Glomerular visceral epithelial cell (primary cell): Measurements from ENCODE around the gene C17orf75.
"Not testable (repeated sequence)": the region's sequence is repeated elsewhere in the genome, so short reads cannot be mapped to it uniquely, and the experiment has no call there.

Source experiments
- DNase-seq: peaks from one replicate; pipeline ENCODE4 v3.0.0-alpha.2; 2016; ENCODE audit errors: extremely low spot score

Gene C17orf75

GRCh38 chr17:32341857-32342602 is at the start of gene C17orf75:
Gene C17orf75, minus strand, starts transcription at chr17:32342173. Its CDS starts 34 bp downstream, at chr17:32342139.
- peak; percentile 77 for DNase-seq

GRCh38 chr17:32388613-32389459 is 46.9 kb upstream of the C17orf75 start:
- DNase-seq: no peak

- not testable (repeated sequence) for DNase-seq
These were observed 46.2 kb upstream of the C17orf75 start for GRCh38 chr17:32388128-32388527.

GRCh38 chr17:32386844-32387243 is 44.9 kb upstream of the C17orf75 start:
- peak; percentile 16 for DNase-seq

GRCh38 chr17:32385971-32386370 is 44.0 kb upstream of the C17orf75 start:
- no peak for DNase-seq

- no peak for DNase-seq
These were observed 43.1 kb upstream of the C17orf75 start for GRCh38 chr17:32385121-32385520.

GRCh38 chr17:32383926-32384434 is 42.0 kb upstream of the C17orf75 start:
- no peak for DNase-seq

GRCh38 chr17:32382526-32383223 is 40.7 kb upstream of the C17orf75 start:
- peak; percentile 18 for DNase-seq

- DNase-seq: no peak
These were observed 28.5 kb upstream of the C17orf75 start for GRCh38 chr17:32370426-32370825.

GRCh38 chr17:32361270-32361669 is 19.3 kb upstream of the C17orf75 start:
- DNase-seq: no peak

GRCh38 chr17:32357615-32358014 is 15.6 kb upstream of the C17orf75 start:
- no peak for DNase-seq

GRCh38 chr17:32356750-32357149 is 14.8 kb upstream of the C17orf75 start:
- no peak for DNase-seq

- DNase-seq: no peak
These were observed 14.4 kb upstream of the C17orf75 start for GRCh38 chr17:32356378-32356743.

GRCh38 chr17:32355649-32356377 is 13.8 kb upstream of the C17orf75 start:
- DNase-seq: peak; percentile 9

- DNase-seq: not testable (repeated sequence)
These were observed 10.8 kb upstream of the C17orf75 start for GRCh38 chr17:32352734-32353133.

- peak; percentile 60 for DNase-seq
These were observed 8.9 kb upstream of the C17orf75 start for GRCh38 chr17:32350666-32351418.

GRCh38 chr17:32349854-32350665 is 8.1 kb upstream of the C17orf75 start, which contains the start of gene ZNF207:
Gene ZNF207, plus strand, starts transcription at chr17:32350157. Its CDS starts 129 bp downstream, at chr17:32350286.
- DNase-seq: peak; percentile 97

GRCh38 chr17:32349503-32349853 is 7.5 kb upstream of the C17orf75 start:
- no peak for DNase-seq

- no peak for DNase-seq
These were observed 6.5 kb upstream of the C17orf75 start for GRCh38 chr17:32348483-32348800.
